GM12878 (cell line): Measurements from ENCODE around the gene CDHR5.

ENCODE experiments used
- GABPA ChIP-seq: IDR thresholded peaks from 2 replicates; pipeline ENCODE4 v1.6.1; 2014; ENCODE audit warnings: antibody characterized with exemption, low read depth, mild to moderate bottlenecking, inconsistent platforms
- RAD51 ChIP-seq: fragments of 450-650 bp; IDR thresholded peaks from 2 replicates; pipeline ENCODE4 v1.6.1; 2016; ENCODE audit warnings: moderate library complexity, mild to moderate bottlenecking, inconsistent platforms
- SIX5 ChIP-seq: IDR thresholded peaks from 2 replicates; pipeline ENCODE4 v1.6.1; 2011; ENCODE audit warnings: mild to moderate bottlenecking, low read depth, low read length, moderate library complexity; ENCODE audit not compliant: severe bottlenecking
- TF ChIP-seq, protein P1 (sequence below), 3 experiments: IDR thresholded peaks in 2 of 3; conservative IDR thresholded peaks in 1 of 3; 2 replicates each; pipeline ENCODE4 v1.5.1; 2011; ENCODE audit warnings: low read depth in 3 of 3, low read length in 3 of 3, mild to moderate bottlenecking in 3 of 3, control low read depth in 2 of 3, moderate library complexity in 2 of 3, inconsistent platforms in 1 of 3, mixed read lengths in 1 of 3; ENCODE audit not compliant: control insufficient read depth in 2 of 3, insufficient read depth in 1 of 3; ENCODE audit errors: extremely low read depth in 1 of 3

- TF ChIP-seq, protein P1, sequence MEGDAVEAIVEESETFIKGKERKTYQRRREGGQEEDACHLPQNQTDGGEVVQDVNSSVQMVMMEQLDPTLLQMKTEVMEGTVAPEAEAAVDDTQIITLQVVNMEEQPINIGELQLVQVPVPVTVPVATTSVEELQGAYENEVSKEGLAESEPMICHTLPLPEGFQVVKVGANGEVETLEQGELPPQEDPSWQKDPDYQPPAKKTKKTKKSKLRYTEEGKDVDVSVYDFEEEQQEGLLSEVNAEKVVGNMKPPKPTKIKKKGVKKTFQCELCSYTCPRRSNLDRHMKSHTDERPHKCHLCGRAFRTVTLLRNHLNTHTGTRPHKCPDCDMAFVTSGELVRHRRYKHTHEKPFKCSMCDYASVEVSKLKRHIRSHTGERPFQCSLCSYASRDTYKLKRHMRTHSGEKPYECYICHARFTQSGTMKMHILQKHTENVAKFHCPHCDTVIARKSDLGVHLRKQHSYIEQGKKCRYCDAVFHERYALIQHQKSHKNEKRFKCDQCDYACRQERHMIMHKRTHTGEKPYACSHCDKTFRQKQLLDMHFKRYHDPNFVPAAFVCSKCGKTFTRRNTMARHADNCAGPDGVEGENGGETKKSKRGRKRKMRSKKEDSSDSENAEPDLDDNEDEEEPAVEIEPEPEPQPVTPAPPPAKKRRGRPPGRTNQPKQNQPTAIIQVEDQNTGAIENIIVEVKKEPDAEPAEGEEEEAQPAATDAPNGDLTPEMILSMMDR (IDR thresholded peaks at IDR 0.05 in 2 of 3, conservative IDR thresholded peaks at IDR 0.05 in 1 of 3; ENCODE audit: control insufficient read depth in 2 of 3, extremely low read depth in 1 of 3, insufficient read depth in 1 of 3, low read depth in 3 of 3, low read length in 3 of 3): no peak
- TF ChIP-seq RAD51: no peak
- no peak for TF ChIP-seq SIX5
- TF ChIP-seq GABPA: no peak
Measured at GRCh38 chr11:638631-639331, 14.0 kb upstream of the CDHR5 start.
